HepG2 (cell line): Measurements from ENCODE around the gene RNU1-1. TPM values are rescaled to one million over a fixed set of nuclear protein-coding genes. Genes with fewer than 3 reads are reported as not detected.
"Not testable (repeated sequence)": the region's sequence is repeated elsewhere in the genome, so short reads cannot be mapped to it uniquely, and the experiment has no call there.

ENCODE experiments used
- ATAC-seq: fragments of 200-7000 bp; cut with Tn5 transposase; 3 replicates; pipeline ENCODE4 v1.9.1; 2020; ENCODE audit warnings: mild to moderate bottlenecking, moderate library complexity
- BruUV-seq: library from RNA; stranded (reverse); fragments of 400-500 nt; replicated peaks from 2 replicates; lab custom pipeline; 2021; lab: Mats Ljungman, UMichigan
- CTCF ChIA-PET: fragments of 300-600 bp; formaldehyde crosslinking; extraction: SDS; loops from one replicate; lab custom pipeline; 2021; ENCODE audit warnings: low total read pairs, inconsistent platforms, low intra/inter-chr PET ratio; lab: Yijun Ruan, JAX
- POLR2A ChIA-PET: fragments of 350-600 bp; sonication (Branson Sonifier 250); formaldehyde crosslinking; loops from one replicate; lab custom pipeline; 2020; ENCODE audit warnings: antibody characterized with exemption, inconsistent platforms; lab: Yijun Ruan, JAX
- DNase-seq: peaks from one replicate; pipeline ENCODE4 v3.0.0-alpha.2; 2015; ENCODE audit warnings: low spot score
- FAIRE-seq: peaks from 3 replicates; lab custom pipeline; 2011; peaks lifted over from hg19 to GRCh38; lab: Jason Lieb, UNC
- H2AFZ ChIP-seq: one replicate; pipeline ENCODE4 v1.6.1; 2011; ENCODE audit warnings: low read length, inconsistent platforms
- H3K27ac ChIP-seq: fragments of 300-600 bp; 3 replicates; pipeline ENCODE4 v1.8.0; 2011; ENCODE audit warnings: mixed run types, mild to moderate bottlenecking, mixed read lengths, low read length, inconsistent platforms; ENCODE audit not compliant: insufficient read depth; ENCODE audit errors: extremely low read length
- H3K27me3 ChIP-seq, 2 experiments: fragments of 200-600 bp in 1 of 2; 2 replicates in 1 of 2; 3 replicates in 1 of 2; pipeline versions ENCODE4 v1.6.0 to v1.8.0; 2011; ENCODE audit warnings: low read length in 2 of 2, mild to moderate bottlenecking in 2 of 2, moderate library complexity in 2 of 2, inconsistent platforms in 1 of 2; ENCODE audit not compliant: insufficient read depth in 2 of 2, control insufficient read depth in 1 of 2
- H3K36me3 ChIP-seq, 2 experiments: fragments of 200-600 bp in 1 of 2; replicated peaks in 1 of 2; 2 replicates in 1 of 2; 3 replicates in 1 of 2; pipeline versions ENCODE4 v1.5.1 to v1.8.0; 2011; ENCODE audit warnings: low read length in 2 of 2, inconsistent platforms in 1 of 2; ENCODE audit not compliant: insufficient read depth in 2 of 2, control insufficient read depth in 1 of 2
- H3K4me1 ChIP-seq: 2 replicates; pipeline ENCODE4 v1.5.1; 2012; ENCODE audit warnings: low read length, inconsistent platforms; ENCODE audit not compliant: insufficient read depth
- H3K4me2 ChIP-seq: 2 replicates; pipeline ENCODE4 v1.6.0; 2011; ENCODE audit warnings: low read depth, low read length, inconsistent platforms
- H3K4me3 ChIP-seq, 3 experiments: fragments of 200-600 bp in 1 of 3; sonication (generic), shearing (Covaris generic) in 1 of 3; replicated peaks in 1 of 3; 2 replicates each; pipeline ENCODE4 v1.5.1; 2011 to 2016; ENCODE audit warnings: low read length in 3 of 3, inconsistent platforms in 2 of 3, low read depth in 2 of 3, mild to moderate bottlenecking in 2 of 3, control low read depth in 1 of 3, mixed read lengths in 1 of 3; ENCODE audit not compliant: insufficient read depth in 1 of 3
- H3K79me2 ChIP-seq: one replicate; pipeline ENCODE4 v1.6.1; 2011; ENCODE audit warnings: low read length, inconsistent platforms; ENCODE audit not compliant: insufficient read depth
- H3K9ac ChIP-seq: 2 replicates; pipeline ENCODE4 v1.6.0; 2011; ENCODE audit warnings: mild to moderate bottlenecking, low read depth, low read length, inconsistent platforms; ENCODE audit not compliant: insufficient read depth
- H3K9me3 ChIP-seq: 2 replicates; pipeline ENCODE4 v1.5.1; 2012; ENCODE audit warnings: mild to moderate bottlenecking, low read length
- H4K20me1 ChIP-seq: 2 replicates; pipeline ENCODE4 v1.6.0; 2011; ENCODE audit warnings: inconsistent platforms, mild to moderate bottlenecking, low read length, moderate library complexity; ENCODE audit not compliant: insufficient read depth
- ZNF629 ChIP-seq: sonication (generic); formaldehyde crosslinking; conservative IDR thresholded peaks from 2 replicates; pipeline ENCODE4 v1.5.0; 2020; ENCODE audit warnings: missing genetic modification reagents
- WGBS: methylation state at CpG from one replicate; pipeline ENCODE4 v1.1.6; 2017; ENCODE audit warnings: low lambda C conversion rate; 5-methylcytosine and 5-hydroxymethylcytosine counted together
- in situ Hi-C: cut with HindIII; loops from 2 replicates; pipeline ENCODE4 v1.10.0; 2017; ENCODE audit warnings: low pct_unique_long_range_greater_than_20kb; ENCODE audit not compliant: extremely low pct_ligation_motif_present
- intact Hi-C: fragments of 100-400 bp; cut with micrococcal nuclease; formaldehyde crosslinking; loops from one replicate; pipeline ENCODE4 v1.10.0; 2022; ENCODE audit not compliant: unreplicated experiment
- polyA plus RNA-seq, 8 experiments: library from polyadenylated mRNA; depleted of rRNA in 3 of 8; stranded (reverse) in 7 of 8; unstranded in 1 of 8; fragments of >200 nt; fragmentation: Illumina TruSeq in 4 of 8; extraction: Trizol in 4 of 8; gene quantifications; 2 replicates each; pipeline versions ENCODE4 v1.2.1 to v1.2.3, GENCODE V29; 2011 to 2016; ENCODE audit warnings: low read depth in 4 of 8, missing spikeins in 1 of 8, mixed read lengths in 1 of 8; ENCODE audit not compliant: insufficient read depth in 1 of 8
- total RNA-seq, 5 experiments: library from RNA; depleted of rRNA; stranded (reverse); fragments of >200 nt; fragmentation: Illumina TruSeq; extraction: Trizol; gene quantifications; 2 replicates each; pipeline ENCODE4 v1.2.3, GENCODE V29; 2016; ENCODE audit warnings: low read depth in 1 of 5

The RNU1-1 gene
- total and polyA plus RNA-seq, 2 of the 13 experiments (the other 11 are each of a cell fraction or from before 2014, with no cell fraction given), result under 0.01 to 11,018 TPM

DNA sequence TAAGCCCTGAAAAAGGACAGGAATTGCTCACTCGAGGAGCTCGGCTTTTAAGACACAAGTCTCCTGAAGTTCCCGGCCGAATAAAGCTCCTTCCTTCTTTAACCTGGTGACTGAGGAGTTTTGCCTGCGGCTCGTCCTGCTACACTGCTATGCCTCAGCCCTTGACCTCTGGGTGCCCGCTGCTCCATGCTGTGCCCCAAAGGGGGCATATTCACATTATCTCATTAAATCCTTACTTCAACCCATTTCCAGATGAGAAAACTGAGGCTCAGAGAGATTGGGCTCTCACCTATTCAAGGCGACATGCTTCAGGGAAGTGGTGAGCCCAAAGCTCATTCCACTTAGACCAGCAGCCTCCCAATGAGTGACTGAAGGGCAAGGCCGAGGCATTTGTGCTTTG lies 20.4 kb downstream of the RNU1-1 start:
- H3K36me3 ChIP-seq, in situ Hi-C loops, H3K27me3 ChIP-seq, BruUV-seq, H3K27ac ChIP-seq, H4K20me1 ChIP-seq, DNase-seq, ATAC-seq, H3K9ac ChIP-seq, H2AFZ ChIP-seq, H3K4me2 ChIP-seq, H3K9me3 ChIP-seq, CTCF ChIA-PET, FAIRE-seq, H3K4me3 ChIP-seq, H3K79me2 ChIP-seq, intact Hi-C loops: not testable (repeated sequence)
- 95% methylated on average over 4 of the region's 9 CpGs for WGBS
- POLR2A ChIA-PET, result interaction anchor here (1.1 kb wide), 1 partner anchor 20 kb away, joined by 3 read pairs; no protein-coding TSS in a partner anchor
- peak; percentile 78 for TF ChIP-seq ZNF629
- peaks cover 24% of the 10 kb centered on the region for H3K4me1 ChIP-seq

DNA sequence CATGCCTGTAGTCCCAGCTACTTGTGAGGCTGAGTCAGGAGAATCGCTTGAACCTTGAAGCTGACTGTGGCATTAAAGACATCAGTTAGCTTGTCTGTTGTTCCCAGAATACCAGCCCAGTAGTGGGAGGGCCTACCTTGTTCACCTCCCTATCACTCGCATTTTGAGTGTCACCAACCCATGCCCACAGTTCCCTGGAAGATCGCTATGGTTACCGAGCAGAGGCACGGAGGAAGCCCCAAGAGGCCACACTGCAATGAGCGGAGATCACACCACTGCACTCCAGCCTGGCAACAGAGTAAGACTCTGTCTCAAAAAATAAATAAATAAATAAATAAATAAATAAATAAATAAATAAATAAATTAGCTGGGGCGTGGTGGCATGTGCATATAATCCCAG lies 21.1 kb downstream of the RNU1-1 start:
- BruUV-seq, H2AFZ ChIP-seq, H3K9me3 ChIP-seq, H4K20me1 ChIP-seq, H3K9ac ChIP-seq, CTCF ChIA-PET, in situ Hi-C loops, H3K27ac ChIP-seq, H3K36me3 ChIP-seq, H3K4me3 ChIP-seq, FAIRE-seq, intact Hi-C loops, DNase-seq, H3K79me2 ChIP-seq, ATAC-seq, H3K4me2 ChIP-seq, H3K27me3 ChIP-seq: not testable (repeated sequence)
- H3K4me1 ChIP-seq, result peaks cover 21% of the 10 kb centered on the region
- 99% methylated on average over 6 of the region's 7 CpGs for WGBS
- POLR2A ChIA-PET, result interaction anchor here (1.1 kb wide), 1 partner anchor 21 kb away, joined by 3 read pairs; no protein-coding TSS in a partner anchor
